T-helper 2 cell treated with Interferon-gamma antibody and Interleukin-4, amounts not matched to agents 100 ng/mL and 5 ng/mL, for 36 hours (primary cell): ENCODE data around the gene SCARF2. TPM values are rescaled to one million over a fixed set of nuclear protein-coding genes. Genes with fewer than 3 reads are reported as not detected.

Experiments
- intact Hi-C: fragments of 100-400 bp; cut with micrococcal nuclease; formaldehyde crosslinking; loops from one replicate; pipeline ENCODE4 v1.15.1; 2023
- total RNA-seq: library from RNA; stranded (reverse); gene quantifications from 2 replicates; pipeline ENCODE4 v1.2.3, GENCODE V29; 2022

Gene SCARF2
- total RNA-seq, 1 donor from 2014 or later, result 1.1 TPM

DNA sequence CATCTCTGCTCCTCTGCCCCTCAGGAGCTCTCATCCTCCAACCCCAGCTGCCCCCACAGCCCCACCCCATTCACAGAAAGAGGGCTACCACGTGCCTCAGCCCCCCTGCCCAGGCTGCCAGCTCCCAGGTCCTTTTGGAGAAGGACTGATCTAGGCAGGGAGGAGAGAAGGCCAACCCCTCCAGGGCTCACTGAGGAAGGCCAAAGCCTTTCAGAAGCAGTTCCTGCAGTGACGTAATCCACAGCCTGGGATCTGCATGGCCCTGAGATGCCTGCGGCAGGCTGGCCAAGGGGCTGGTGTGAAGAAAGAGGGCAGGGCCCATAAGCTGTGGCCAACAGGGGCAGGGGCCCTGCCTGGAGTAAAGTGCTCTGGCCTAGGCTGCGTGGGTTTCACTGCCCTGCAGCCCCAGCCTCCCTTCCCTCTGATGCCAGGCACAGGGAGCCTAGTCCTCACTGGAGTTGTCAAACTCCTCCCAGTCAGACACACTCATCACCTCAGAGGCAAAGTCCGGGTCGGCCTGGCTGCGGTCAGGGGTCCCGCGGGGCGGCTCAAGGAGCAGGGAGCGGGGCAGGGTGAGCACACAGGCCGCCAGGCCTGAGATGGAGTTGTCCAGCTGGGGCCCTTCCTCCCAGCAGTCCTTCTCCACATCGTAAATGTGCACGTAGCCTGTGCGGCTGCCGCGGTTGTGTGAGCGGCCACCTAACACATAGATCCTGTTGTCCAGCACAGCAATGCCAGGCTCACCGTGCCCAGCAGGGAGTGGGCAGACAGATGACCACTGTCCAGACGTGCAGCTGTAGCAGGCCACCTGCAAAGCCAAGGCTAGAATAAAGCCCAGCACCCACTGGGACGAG lies 4.2 kb upstream of the SCARF2 start:
- intact Hi-C loops, result no loop called here

- intact Hi-C loops, result no loop called here
Observed at GRCh38 chr22:20440637-20441591, 3.3 kb upstream of the SCARF2 start.

DNA sequence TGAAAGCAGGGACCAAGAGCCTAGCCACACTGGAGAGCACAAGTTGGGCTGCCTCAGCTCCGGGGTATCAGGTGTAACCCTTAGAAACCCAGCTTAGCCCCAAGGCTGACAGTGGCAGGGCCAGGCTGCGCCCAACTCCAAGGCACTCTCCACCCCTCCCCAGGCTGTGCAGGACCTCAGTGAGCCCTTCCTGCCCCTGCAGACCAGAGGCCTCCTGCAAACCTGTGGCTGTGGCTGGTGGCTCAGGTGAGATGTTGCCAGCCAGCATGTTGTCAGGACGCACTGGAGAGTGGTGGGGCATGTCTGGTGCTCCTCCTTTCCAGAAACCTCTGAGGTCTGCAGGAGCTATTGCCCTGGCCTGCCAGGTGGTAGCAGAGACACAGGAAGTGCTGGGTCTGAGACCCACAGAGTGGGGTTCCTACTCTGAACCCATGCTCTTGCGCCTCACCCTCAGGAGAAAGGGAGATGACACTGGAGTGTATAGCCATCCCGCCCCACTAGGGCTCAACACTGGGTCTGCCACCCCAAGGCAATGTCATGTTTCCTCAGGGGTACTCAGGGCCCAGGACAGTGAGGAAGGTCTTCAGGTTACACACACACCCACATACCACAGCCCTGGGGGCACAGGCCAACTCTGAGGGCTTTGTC lies 2.4 kb upstream of the SCARF2 start:
- intact Hi-C loops, result loop anchor here (10.0 kb wide), 1 partner anchor 285 kb away; the partner anchor contains the start of gene CCDC188

- intact Hi-C loops, result loop anchor here (10.0 kb wide), 1 partner anchor 285 kb away; the partner anchor contains the start of gene CCDC188
Observed at GRCh38 chr22:20439556-20439927, 1.9 kb upstream of the SCARF2 start.

DNA sequence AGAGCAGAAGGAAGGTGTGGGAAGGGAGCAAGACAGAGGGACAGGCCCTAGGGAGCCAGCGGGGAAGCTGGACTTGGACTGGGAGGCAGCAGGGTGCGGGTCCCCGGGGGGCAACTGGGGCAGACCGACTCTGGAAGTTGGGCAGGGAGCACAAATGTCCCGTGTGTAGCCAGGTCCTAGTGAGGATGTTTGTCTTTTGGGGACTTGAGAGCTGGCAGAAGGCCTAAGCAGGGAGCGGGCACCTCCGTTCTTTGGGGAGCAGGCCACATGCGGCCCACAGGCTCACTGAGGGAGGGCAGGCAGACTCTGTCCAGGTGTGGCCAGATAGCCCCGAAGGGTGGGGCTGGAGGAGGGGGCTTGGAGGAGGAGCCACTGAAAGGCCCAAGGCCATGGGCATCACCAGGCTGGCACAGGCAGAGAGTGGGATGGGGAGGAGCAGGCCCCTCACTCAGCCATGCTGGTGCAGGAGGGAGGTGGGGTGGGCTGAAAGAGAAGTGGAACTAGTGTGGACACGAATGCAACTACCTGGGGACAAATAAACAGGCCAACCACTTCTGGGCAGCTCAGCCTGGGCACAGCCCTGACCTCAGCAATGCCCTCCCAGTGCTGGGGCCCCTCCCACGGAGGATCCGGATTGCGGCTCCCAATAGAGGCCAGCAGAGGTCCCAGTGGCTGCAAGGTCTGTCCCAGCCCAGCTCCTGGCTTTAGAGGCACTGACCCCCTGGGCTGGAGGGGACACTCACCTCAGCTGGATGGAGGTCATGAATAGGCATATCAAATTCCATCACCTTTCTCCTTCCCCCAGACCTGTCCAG lies 1.3 kb upstream of the SCARF2 start:
- intact Hi-C loops, result loop anchor here (10.0 kb wide), 1 partner anchor 284 kb away; the partner anchor contains the start of gene CCDC188

DNA sequence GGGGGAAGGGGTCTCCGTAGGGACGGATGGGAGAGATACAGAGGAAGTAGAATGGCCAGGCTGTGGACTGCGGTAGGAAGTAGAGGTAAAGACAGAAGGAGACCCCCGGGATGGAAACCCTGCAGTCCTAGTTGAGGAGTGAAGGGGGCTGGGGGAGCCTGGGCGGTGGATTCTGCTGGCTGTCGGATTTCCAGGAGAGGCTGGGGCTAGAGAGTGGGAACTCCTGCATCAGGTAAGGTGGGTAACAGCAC lies 727 bp upstream of the SCARF2 start:
- intact Hi-C loops, result loop anchor here (10.0 kb wide), 1 partner anchor 284 kb away; the partner anchor contains the start of gene CCDC188

GRCh38 chr22:20436768-20437612 lies 635 bp downstream of the SCARF2 start:
- intact Hi-C loops, result loop anchor here (10.0 kb wide), 1 partner anchor 282 kb away; the partner anchor contains the start of gene CCDC188

DNA sequence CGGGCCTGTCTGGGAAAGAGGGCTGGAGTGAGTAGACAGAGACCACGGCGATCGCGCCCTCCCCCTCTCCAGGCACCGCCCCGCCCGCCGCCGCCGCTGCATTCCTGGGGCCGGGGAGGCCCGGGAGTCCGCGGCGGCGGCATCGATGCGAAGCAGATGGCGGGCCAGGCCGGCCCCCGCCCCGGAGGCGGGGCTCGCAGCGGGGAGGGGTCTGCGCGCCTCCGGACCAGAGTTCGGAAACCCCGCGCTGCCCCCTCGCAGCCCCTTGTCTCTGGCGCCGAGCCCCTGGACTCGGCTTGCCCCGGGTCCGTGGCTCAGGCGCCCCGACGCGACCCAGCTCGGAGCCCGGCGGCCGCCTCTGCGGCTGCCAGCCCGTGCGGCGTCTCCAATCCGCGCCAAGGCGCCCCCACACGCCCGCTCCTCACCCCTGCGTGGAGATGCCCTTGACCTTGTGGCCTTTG lies 1.3 kb downstream of the SCARF2 start:
- intact Hi-C loops, result loop anchor here (10.0 kb wide), 1 partner anchor 282 kb away; the partner anchor contains the start of gene CCDC188

DNA sequence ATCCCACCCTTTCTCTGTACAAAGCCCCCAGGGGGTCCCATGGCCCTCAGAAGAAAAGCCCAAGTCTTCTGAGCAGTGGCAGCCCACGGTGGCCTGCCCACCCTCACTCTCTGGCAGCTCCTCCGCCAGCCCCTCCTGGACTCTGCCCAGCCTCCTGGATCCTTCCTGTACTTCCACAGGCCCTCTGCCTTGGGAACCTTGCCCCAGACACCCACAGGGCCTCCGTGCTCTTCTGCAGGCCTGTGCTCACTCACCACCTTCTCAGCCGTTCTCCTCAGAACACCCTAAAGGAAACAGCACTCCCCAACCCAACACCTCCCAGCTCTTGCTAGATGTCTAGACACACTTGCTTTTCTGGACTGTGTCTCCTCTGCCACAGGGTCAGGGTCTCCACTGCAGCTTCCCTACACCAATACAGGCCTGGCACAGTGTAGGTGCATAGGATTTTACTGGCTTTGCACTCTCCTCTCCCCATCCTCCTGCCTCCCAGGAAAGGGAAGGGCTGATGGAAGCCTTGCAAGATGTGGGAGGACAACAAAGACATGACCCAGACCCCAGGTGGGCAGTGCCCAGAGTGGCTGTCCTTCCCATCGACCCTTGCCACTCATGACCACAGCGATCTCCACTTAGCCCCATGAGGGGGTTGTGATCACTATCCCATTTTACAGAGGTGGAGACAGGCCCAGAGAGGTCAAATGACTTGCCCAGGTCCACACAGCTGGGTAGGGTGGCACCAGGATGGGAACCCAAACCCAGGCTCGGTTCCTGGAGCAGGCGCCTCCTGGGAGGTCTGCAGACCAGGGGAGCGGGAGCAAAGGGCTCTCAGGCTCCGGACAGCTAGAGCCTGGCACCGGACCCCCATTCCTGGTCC lies 2.0 kb downstream of the SCARF2 start:
- intact Hi-C loops, result loop anchor here (10.0 kb wide), 1 partner anchor 281 kb away; the partner anchor contains the start of gene CCDC188

DNA sequence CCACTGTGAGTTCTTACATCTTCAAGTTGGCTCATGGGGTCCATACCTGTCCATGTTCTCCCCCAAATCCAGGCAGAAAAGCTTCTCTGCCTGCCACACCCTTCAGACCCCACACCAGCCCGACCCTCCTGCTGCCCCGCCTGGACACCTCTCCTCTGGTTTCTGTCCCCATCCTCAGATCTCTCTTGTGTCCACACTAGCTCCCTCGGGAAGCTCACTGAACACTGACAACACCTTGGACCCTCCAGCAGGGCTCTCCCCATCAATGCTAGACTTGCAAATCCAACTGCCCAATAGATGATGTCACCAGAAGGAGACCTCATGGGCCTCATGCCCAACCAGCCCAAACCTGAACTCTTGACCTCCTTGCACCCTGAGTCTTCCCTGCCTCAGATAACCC lies 2.9 kb downstream of the SCARF2 start:
- intact Hi-C loops, result loop anchor here (10.0 kb wide), 1 partner anchor 280 kb away; the partner anchor contains the start of gene CCDC188

DNA sequence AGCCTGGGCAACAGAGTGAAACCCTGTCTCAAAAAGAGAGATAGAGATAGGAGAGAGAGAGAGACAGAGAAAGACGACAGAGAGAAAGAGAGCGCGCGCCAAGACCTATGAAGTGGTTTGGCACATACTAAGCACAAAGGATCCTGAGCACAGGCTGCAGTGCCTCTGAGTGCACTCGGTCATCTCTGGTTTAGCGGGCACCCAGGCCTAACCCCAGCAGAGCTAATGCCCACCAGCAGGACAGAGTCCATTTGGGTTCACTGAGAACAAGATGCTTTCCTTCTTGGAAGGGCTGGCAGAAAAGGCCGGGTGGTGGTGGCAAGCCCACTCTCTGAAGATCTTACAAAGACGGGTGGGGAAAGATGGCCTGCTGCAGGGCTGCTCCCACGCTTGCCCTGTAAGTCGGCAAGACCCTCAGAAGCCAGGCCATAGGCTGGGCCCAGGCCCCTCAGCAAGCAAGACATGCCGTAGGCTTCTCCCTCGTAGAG lies 3.3 kb downstream of the SCARF2 start:
- intact Hi-C loops, result loop anchor here (10.0 kb wide), 1 partner anchor 280 kb away; the partner anchor contains the start of gene CCDC188

DNA sequence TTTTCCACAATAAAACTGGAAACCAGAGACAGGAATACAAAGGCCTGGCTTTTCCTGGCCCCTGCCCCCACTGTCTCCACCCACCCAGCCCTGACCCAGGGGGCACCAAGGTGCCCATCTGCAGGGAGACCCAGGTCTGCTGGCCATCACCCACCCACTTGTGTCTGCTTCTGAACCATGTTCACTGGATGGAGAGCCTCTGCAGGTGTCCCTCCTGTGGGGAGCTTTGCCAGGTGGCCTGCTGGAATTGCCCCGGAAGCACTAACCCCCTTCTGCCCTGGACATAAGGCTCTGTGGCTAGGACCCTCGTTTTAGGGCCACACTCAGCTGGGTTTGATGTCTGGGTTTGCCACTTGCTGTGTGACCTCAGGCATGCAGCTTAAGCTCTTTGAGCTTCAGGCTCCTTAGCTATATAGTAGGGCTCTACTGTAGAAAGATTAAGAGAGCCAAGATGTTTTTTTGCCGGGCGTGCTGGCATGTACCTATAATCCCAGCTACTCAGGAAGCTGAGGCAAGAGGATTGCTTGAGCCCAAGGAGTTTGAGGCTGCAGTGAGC lies 3.9 kb downstream of the SCARF2 start:
- intact Hi-C loops, result loop anchor here (10.0 kb wide), 1 partner anchor 279 kb away; the partner anchor contains the start of gene CCDC188

DNA sequence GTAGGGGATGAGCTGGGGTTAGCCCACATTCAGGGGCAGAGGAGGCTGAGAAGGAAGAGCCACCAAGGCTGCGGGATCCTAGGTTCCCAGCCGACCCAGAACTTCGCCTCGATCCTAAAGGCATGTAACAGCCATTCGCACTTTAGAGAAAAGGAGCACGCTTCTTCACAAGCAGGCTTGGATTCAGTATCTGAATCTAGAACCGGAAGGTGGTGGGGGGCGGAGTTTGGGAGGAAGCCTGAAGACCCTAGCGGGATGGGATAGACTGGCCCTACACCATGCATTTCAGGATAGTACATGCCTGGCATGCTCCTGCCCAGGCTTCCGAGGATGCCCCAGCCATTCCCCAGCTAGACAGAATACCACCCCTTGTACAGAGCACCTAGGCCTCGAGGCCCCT lies 4.4 kb downstream of the SCARF2 start:
- intact Hi-C loops, result loop anchor here (10.0 kb wide), 1 partner anchor 278 kb away; the partner anchor contains the start of gene CCDC188

DNA sequence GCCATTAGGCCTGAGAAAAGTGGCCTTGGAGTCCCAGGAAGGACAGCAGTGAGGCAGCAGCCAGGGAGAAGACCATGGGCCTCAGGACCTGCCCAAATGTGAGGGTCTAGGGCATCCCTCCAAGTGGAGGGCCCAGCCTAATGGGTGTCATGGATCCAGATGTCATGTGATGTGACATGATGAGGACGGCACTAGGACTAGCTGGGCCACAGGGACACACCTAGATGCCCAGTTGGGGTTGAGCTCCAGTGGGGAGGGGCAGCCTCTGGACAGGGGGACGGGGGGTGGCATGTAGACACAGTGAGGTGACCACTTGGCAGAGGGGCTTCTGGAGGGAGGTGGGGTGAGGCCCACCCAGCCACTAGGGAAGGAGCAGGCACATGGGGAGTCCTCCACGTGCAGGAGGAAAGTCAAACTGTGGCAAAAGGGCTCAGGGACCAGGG lies 5.4 kb downstream of the SCARF2 start:
- intact Hi-C loops, result loop anchor here (10.0 kb wide), 1 partner anchor 277 kb away; the partner anchor contains the start of gene CCDC188

DNA sequence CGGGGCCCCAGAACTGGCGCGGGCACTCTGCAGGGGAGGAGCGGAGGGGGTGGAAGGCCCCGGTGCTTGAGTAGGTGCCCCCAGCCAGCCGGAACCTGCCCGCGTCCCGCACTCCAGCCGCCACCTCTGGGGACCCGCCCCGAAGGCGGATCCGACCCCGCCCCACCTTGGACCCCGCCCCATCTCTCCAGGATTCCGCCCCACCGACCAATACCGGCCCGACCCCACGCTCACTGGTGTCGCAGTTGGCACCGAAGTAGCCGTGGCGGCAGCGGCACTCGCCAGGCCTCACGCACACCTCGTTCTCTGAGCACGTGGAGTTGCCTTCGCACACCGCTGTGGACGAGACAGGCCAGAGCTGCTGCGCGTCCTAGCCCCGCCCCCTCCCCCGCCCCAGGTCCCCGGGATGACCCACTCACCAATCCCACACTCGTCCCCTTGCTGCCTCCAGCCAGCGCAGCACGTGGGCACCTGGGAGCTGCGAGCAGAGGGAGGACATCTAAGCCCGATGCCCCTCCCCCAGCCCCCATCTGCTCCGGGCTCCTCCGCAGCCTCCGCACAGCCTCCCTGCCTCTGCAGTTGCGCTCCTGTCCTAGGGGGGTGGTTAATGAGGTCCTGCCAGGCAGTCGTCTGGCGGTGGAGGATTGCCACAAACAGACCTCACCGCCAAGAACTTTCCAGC lies 6.0 kb downstream of the SCARF2 start:
- intact Hi-C loops, result loop anchor here (10.0 kb wide), 1 partner anchor 277 kb away; the partner anchor contains the start of gene CCDC188

DNA sequence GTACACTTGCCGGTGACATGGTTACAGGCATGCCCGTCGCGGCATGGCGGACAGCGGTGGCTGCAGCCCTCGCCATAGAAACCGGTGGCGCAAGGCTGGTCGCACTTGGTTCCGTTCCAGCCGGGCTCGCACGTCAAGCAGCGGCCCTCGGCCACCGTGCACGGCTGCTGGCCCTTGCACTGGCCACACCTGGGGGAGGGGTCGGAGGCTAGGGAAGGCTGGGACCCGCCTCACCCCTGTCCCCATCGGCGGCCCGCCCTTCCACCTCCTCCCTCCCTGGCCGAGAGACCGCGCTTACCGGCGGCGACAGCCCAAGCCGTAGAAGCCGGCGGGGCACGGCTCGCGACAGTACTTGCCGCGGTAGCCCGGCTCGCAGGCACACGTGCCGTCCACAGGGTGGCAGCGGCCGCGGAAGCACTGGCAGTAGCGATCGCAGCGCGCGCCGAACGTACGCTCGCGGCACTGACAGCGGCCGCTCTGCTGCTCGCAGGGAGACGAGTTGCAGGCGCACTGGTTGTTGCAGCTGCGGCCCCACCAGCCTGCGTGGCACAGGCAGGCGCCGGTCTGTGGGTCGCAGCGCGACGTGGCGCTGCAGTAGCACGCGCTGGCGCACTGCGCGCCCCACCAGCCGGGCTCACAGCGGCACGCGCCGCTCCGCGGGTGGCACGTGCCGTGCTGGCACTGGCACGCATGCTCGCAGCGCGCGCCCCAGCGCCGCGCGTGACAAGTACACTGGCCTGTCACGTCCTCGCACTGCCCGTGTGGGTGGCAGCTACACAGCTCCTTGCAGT lies 6.7 kb downstream of the SCARF2 start:
- intact Hi-C loops, result loop anchor here (10.0 kb wide), 1 partner anchor 276 kb away; the partner anchor contains the start of gene CCDC188
